Measurements from ENCODE around the gene SIAH1. TPM values are rescaled to one million over a fixed set of nuclear protein-coding genes. Genes with fewer than 3 reads are reported as not detected.
A peak's percentile ranks its signal among the peaks of the same experiment; 100 is the strongest.

Gene SIAH1
- total and polyA plus RNA-seq, 10 of the 15 experiments (the other 5 are each of a cell fraction or from before 2014, with no cell fraction given), result 5.1 to 21.1 (median 13.9) TPM

DNA sequence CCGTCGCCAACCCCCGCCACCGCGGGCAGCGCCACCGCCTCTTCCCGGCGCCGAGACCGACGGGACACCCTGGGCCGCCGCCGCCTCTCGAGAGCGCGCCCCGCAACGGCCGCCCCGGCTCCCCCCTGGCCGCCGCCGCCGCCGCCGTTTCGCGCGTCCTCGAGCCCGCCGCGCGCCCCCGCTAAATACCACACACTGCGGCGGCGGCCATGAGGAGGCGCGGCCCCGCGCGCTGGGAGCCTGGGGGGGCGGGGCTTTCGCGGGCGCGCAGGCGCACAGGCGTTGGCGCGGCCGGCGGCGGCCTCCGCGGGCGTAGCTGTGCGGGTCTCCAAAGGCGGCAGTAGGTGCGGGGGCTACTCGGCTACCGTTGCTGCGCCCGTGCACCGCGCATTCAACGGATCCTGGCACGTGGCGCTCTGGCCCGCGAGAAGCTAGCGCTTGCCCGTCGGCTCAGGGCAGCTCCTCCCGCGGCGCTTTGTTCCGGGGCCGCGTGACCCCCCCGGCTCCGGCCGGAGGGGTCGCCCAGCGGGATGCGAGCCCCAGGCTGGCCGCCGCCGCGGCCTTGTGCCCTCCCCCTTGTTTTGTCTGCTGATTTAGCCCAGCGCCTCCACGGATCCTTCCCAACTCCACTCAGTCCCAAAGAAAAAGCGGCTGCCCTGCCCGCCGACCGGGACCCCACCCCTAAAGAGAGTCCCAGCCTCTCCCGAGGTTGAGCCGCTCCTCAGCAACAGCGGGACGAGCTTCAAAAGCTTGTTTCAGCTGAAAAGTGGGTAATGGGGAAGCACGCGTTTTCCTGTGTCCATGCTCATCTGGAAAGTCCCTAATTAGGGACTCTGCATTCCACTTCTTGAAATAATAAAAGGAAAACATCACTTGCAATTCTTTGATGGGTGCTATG, at the start of gene SIAH1 (continued):
- TF ChIP-seq ETV6 (conservative IDR thresholded peaks at IDR 0.05 in 1 of 2, IDR thresholded peaks at IDR 0.05 in 1 of 2; ENCODE audit: borderline replicate concordance in 1 of 2, low read depth in 1 of 2) (no peak), ZZZ3 (IDR thresholded peaks at IDR 0.05; ENCODE audit: control insufficient read depth, insufficient read length, low read depth) (no peak), BRCA1 (IDR thresholded peaks at IDR 0.05; ENCODE audit: low read depth, low read length) (no peak), PML (IDR thresholded peaks at IDR 0.05; ENCODE audit: low read length) (peak; percentile 72; the same call in 1 of the 2 replicates), BHLHE40 (IDR thresholded peaks at IDR 0.05; ENCODE audit: borderline replicate concordance in 1 of 2, low read depth in 2 of 2, low read length in 1 of 2) (peak; percentile 44 to 87; a peak in 3 of 4 replicates), ZNF622 (IDR thresholded peaks at IDR 0.05) (no peak), SIN3A (IDR thresholded peaks at IDR 0.05; ENCODE audit: low read depth, low read length) (peak; percentile 21; the same call in 1 of the 2 replicates), LARP7 (IDR thresholded peaks at IDR 0.05) (peak; percentile 93; the same call in 1 of the 2 replicates), SREBF1 (IDR thresholded peaks at IDR 0.05; ENCODE audit: low read length) (no peak), TCF7 (IDR thresholded peaks at IDR 0.05; ENCODE audit: borderline replicate concordance) (no peak), YY1 (IDR thresholded peaks at IDR 0.05; ENCODE audit: low read depth, low read length) (peak; percentile 91), NR2C2 (IDR thresholded peaks at IDR 0.05; ENCODE audit: borderline replicate concordance, control insufficient read depth, insufficient read length, low read depth) (no peak), POLR2AphosphoS2 (IDR thresholded peaks at IDR 0.05; ENCODE audit: low read depth, low read length) (peak; percentile 68; the same call in 1 of the 2 replicates), CBX5 (IDR thresholded peaks at IDR 0.05; ENCODE audit: low read depth) (0 out of 2 replicates have a peak, but pooled peaks have one; percentile 44), PAX5 (IDR thresholded peaks at IDR 0.05; ENCODE audit: borderline replicate concordance, low read depth, low read length) (no peak), SMARCA5 (IDR thresholded peaks at IDR 0.05) (peak; percentile 61; the same call in 1 of the 2 replicates)
- TF ChIP-seq, protein P1, sequence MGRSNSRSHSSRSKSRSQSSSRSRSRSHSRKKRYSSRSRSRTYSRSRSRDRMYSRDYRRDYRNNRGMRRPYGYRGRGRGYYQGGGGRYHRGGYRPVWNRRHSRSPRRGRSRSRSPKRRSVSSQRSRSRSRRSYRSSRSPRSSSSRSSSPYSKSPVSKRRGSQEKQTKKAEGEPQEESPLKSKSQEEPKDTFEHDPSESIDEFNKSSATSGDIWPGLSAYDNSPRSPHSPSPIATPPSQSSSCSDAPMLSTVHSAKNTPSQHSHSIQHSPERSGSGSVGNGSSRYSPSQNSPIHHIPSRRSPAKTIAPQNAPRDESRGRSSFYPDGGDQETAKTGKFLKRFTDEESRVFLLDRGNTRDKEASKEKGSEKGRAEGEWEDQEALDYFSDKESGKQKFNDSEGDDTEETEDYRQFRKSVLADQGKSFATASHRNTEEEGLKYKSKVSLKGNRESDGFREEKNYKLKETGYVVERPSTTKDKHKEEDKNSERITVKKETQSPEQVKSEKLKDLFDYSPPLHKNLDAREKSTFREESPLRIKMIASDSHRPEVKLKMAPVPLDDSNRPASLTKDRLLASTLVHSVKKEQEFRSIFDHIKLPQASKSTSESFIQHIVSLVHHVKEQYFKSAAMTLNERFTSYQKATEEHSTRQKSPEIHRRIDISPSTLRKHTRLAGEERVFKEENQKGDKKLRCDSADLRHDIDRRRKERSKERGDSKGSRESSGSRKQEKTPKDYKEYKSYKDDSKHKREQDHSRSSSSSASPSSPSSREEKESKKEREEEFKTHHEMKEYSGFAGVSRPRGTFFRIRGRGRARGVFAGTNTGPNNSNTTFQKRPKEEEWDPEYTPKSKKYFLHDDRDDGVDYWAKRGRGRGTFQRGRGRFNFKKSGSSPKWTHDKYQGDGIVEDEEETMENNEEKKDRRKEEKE (IDR thresholded peaks at IDR 0.05), result peak; percentile 13; the same call in 1 of the 2 replicates
- TF ChIP-seq, protein P2, sequence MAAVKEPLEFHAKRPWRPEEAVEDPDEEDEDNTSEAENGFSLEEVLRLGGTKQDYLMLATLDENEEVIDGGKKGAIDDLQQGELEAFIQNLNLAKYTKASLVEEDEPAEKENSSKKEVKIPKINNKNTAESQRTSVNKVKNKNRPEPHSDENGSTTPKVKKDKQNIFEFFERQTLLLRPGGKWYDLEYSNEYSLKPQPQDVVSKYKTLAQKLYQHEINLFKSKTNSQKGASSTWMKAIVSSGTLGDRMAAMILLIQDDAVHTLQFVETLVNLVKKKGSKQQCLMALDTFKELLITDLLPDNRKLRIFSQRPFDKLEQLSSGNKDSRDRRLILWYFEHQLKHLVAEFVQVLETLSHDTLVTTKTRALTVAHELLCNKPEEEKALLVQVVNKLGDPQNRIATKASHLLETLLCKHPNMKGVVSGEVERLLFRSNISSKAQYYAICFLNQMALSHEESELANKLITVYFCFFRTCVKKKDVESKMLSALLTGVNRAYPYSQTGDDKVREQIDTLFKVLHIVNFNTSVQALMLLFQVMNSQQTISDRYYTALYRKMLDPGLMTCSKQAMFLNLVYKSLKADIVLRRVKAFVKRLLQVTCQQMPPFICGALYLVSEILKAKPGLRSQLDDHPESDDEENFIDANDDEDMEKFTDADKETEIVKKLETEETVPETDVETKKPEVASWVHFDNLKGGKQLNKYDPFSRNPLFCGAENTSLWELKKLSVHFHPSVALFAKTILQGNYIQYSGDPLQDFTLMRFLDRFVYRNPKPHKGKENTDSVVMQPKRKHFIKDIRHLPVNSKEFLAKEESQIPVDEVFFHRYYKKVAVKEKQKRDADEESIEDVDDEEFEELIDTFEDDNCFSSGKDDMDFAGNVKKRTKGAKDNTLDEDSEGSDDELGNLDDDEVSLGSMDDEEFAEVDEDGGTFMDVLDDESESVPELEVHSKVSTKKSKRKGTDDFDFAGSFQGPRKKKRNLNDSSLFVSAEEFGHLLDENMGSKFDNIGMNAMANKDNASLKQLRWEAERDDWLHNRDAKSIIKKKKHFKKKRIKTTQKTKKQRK (IDR thresholded peaks at IDR 0.05; ENCODE audit: low read depth, low read length), result no peak
- TF ChIP-seq, protein P3, sequence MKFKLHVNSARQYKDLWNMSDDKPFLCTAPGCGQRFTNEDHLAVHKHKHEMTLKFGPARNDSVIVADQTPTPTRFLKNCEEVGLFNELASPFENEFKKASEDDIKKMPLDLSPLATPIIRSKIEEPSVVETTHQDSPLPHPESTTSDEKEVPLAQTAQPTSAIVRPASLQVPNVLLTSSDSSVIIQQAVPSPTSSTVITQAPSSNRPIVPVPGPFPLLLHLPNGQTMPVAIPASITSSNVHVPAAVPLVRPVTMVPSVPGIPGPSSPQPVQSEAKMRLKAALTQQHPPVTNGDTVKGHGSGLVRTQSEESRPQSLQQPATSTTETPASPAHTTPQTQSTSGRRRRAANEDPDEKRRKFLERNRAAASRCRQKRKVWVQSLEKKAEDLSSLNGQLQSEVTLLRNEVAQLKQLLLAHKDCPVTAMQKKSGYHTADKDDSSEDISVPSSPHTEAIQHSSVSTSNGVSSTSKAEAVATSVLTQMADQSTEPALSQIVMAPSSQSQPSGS (IDR thresholded peaks at IDR 0.05; ENCODE audit: low read length), result no peak
- TF ChIP-seq, protein P4, sequence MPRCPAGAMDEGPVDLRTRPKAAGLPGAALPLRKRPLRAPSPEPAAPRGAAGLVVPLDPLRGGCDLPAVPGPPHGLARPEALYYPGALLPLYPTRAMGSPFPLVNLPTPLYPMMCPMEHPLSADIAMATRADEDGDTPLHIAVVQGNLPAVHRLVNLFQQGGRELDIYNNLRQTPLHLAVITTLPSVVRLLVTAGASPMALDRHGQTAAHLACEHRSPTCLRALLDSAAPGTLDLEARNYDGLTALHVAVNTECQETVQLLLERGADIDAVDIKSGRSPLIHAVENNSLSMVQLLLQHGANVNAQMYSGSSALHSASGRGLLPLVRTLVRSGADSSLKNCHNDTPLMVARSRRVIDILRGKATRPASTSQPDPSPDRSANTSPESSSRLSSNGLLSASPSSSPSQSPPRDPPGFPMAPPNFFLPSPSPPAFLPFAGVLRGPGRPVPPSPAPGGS (IDR thresholded peaks at IDR 0.05; ENCODE audit: borderline replicate concordance, insufficient read depth, low read depth, low read length, poor library complexity, severe bottlenecking), result no peak

All from GM12878 (cell line).